ENCODE results near the gene DDX6. TPM values are rescaled to one million over a fixed set of nuclear protein-coding genes. Genes with fewer than 3 reads are reported as not detected.
"Not testable (repeated sequence)": the region's sequence is repeated elsewhere in the genome, so short reads cannot be mapped to it uniquely, and the experiment has no call there.

Gene DDX6
- total RNA-seq, 1 experiment from 2014 or later, result 155 TPM

GRCh38 chr11:118765095-118765691, 25.8 kb downstream of the DDX6 start:
- intact Hi-C loops (cut with micrococcal nuclease; ENCODE audit: unreplicated experiment); POLR2A ChIA-PET; in situ Hi-C loops (cut with HindIII; ENCODE audit: low pct_unique_long_range_greater_than_20kb, low sequenced_read_pairs); H3K4me3 ChIP-seq (ENCODE audit: low read depth in 2 of 2, low read length in 2 of 2); H3K27ac ChIP-seq (ENCODE audit: low read length); ATAC-seq; H3K4me1 ChIP-seq (ENCODE audit: control insufficient read depth, insufficient read depth, low read length); H3K9me3 ChIP-seq (ENCODE audit: control insufficient read depth, insufficient read depth, low read depth, low read length); DNase-seq (ENCODE audit: low read depth, low spot score); CTCF ChIA-PET; BruUV-seq (replicated peaks); H3K27me3 ChIP-seq (ENCODE audit: control insufficient read depth, insufficient read depth, low read length): not testable (repeated sequence)
- peaks cover 32% of the 10 kb centered on the region for H3K36me3 ChIP-seq (ENCODE audit: control insufficient read depth, insufficient read depth, low read length)

DNA sequence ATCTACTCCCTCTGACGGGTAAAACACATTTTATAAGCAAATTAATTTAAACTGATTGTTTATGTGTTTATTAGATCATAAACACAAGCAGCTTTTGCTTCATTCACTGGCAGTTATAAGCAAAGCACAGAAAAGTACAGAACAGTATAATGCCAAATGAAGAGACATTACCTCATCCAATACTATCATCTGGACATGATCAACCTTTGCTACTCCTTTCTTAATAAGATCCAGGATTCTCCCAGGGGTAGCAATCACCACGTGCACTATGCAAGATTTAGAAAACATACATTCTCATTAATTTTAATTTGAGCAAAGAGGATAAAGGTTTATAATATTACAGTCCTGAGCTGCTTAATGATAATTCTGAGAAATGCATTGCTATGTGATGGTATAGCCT, 27.9 kb downstream of the DDX6 start:
- ATAC-seq (no peak), DNase-seq (ENCODE audit: low read depth, low spot score) (no peak)
- Histone ChIP-seq H3K4me1 (ENCODE audit: control insufficient read depth, insufficient read depth, low read length) (no peaks in the 10 kb centered on the region), H3K4me3 (ENCODE audit: low read depth in 2 of 2, low read length in 2 of 2) (no peak overlapping the region), H3K36me3 (ENCODE audit: control insufficient read depth, insufficient read depth, low read length) (peaks cover 40% of the 10 kb centered on the region), H3K27ac (ENCODE audit: low read length) (no peak overlapping the region), H3K9me3 (ENCODE audit: control insufficient read depth, insufficient read depth, low read depth, low read length) (no peaks in the 10 kb centered on the region), H3K27me3 (ENCODE audit: control insufficient read depth, insufficient read depth, low read length) (no peaks in the 10 kb centered on the region)
- no peak for TF ChIP-seq REST (IDR thresholded peaks at IDR 0.05; ENCODE audit: insufficient read depth in 1 of 2, low read depth in 2 of 2, low read length in 1 of 2)
- no peak for TF ChIP-seq SIN3A (IDR thresholded peaks at IDR 0.05; ENCODE audit: borderline replicate concordance, insufficient read depth, low read depth, low read length)
- no peak for TF ChIP-seq POLR2AphosphoS5 (IDR thresholded peaks at IDR 0.05; ENCODE audit: low read depth, low read length)
- TF ChIP-seq, protein P1, sequence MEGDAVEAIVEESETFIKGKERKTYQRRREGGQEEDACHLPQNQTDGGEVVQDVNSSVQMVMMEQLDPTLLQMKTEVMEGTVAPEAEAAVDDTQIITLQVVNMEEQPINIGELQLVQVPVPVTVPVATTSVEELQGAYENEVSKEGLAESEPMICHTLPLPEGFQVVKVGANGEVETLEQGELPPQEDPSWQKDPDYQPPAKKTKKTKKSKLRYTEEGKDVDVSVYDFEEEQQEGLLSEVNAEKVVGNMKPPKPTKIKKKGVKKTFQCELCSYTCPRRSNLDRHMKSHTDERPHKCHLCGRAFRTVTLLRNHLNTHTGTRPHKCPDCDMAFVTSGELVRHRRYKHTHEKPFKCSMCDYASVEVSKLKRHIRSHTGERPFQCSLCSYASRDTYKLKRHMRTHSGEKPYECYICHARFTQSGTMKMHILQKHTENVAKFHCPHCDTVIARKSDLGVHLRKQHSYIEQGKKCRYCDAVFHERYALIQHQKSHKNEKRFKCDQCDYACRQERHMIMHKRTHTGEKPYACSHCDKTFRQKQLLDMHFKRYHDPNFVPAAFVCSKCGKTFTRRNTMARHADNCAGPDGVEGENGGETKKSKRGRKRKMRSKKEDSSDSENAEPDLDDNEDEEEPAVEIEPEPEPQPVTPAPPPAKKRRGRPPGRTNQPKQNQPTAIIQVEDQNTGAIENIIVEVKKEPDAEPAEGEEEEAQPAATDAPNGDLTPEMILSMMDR (IDR thresholded peaks at IDR 0.05), result no peak
- no peak for TF ChIP-seq TCF7L2 (IDR thresholded peaks at IDR 0.05; ENCODE audit: low read depth, low read length)
- ChIA-PET CTCF (interaction anchor here (0.6 kb wide), 1 partner anchor 273 kb away, joined by 6 read pairs; no protein-coding TSS in a partner anchor), POLR2A (interaction anchor here (0.6 kb wide), 2 partner anchors 67 to 254 kb away, joined by 5 to 7 read pairs; no protein-coding TSS in a partner anchor)
- intact Hi-C loops (cut with micrococcal nuclease; ENCODE audit: unreplicated experiment) (no loop called here), in situ Hi-C loops (cut with HindIII; ENCODE audit: low pct_unique_long_range_greater_than_20kb, low sequenced_read_pairs) (no loop called here)
- BruUV-seq (replicated peaks), result no TSS peak

- ATAC-seq; in situ Hi-C loops (cut with HindIII; ENCODE audit: low pct_unique_long_range_greater_than_20kb, low sequenced_read_pairs); H3K27me3 ChIP-seq (ENCODE audit: control insufficient read depth, insufficient read depth, low read length); H3K4me1 ChIP-seq (ENCODE audit: control insufficient read depth, insufficient read depth, low read length); BruUV-seq (replicated peaks); H3K27ac ChIP-seq (ENCODE audit: low read length); H3K9me3 ChIP-seq (ENCODE audit: control insufficient read depth, insufficient read depth, low read depth, low read length); POLR2A ChIA-PET; CTCF ChIA-PET; intact Hi-C loops (cut with micrococcal nuclease; ENCODE audit: unreplicated experiment); H3K4me3 ChIP-seq (ENCODE audit: low read depth in 2 of 2, low read length in 2 of 2); DNase-seq (ENCODE audit: low read depth, low spot score): not testable (repeated sequence)
- H3K36me3 ChIP-seq (ENCODE audit: control insufficient read depth, insufficient read depth, low read length), result peaks cover 42% of the 10 kb centered on the region
Measured at GRCh38 chr11:118761981-118762380, 29.0 kb downstream of the DDX6 start.
